Suppressor macrophage treated with lipopolysaccharide for 4 hours (primary cell): Measurements from ENCODE around the gene AGBL2.
"Not testable (repeated sequence)": the region's sequence is repeated elsewhere in the genome, so short reads cannot be mapped to it uniquely, and the experiment has no call there.

Source experiments
- DNase-seq: peaks from one replicate; pipeline ENCODE4 v3.0.0-alpha.2; 2020

AGBL2 gene

GRCh38 chr11:47688991-47689390 is 26.2 kb downstream of the AGBL2 start:
- no peak for DNase-seq

- peak; percentile 37 for DNase-seq
These were observed 27.1 kb downstream of the AGBL2 start for GRCh38 chr11:47688111-47688510.

- not testable (repeated sequence) for DNase-seq
These were observed 28.5 kb downstream of the AGBL2 start for GRCh38 chr11:47686704-47687103.

- DNase-seq = no peak
These were observed 29.0 kb downstream of the AGBL2 start for GRCh38 chr11:47686151-47686550.

- DNase-seq = no peak
These were observed 39.3 kb downstream of the AGBL2 start for GRCh38 chr11:47675851-47676250.

- no peak for DNase-seq
These were observed 42.9 kb downstream of the AGBL2 start for GRCh38 chr11:47672283-47672730.

GRCh38 chr11:47669856-47670255 is 45.3 kb downstream of the AGBL2 start:
- no peak for DNase-seq

- DNase-seq = no peak
These were observed 46.5 kb downstream of the AGBL2 start for GRCh38 chr11:47668665-47669064.

- peak; percentile 12 for DNase-seq
These were observed 47.6 kb downstream of the AGBL2 start for GRCh38 chr11:47667555-47667954.

GRCh38 chr11:47667135-47667534 is 48.0 kb downstream of the AGBL2 start:
- no peak for DNase-seq

GRCh38 chr11:47664936-47665335 is 50.2 kb downstream of the AGBL2 start:
- DNase-seq = not testable (repeated sequence)

- no peak for DNase-seq
These were observed 53.9 kb downstream of the AGBL2 start for GRCh38 chr11:47661245-47661644.

- DNase-seq = no peak
These were observed 55.9 kb downstream of the AGBL2 start for GRCh38 chr11:47659276-47659675.

- no peak for DNase-seq
These were observed 58.8 kb downstream of the AGBL2 start for GRCh38 chr11:47656260-47656885.

- no peak for DNase-seq
These were observed 63.2 kb downstream of the AGBL2 start for GRCh38 chr11:47651818-47652469.

GRCh38 chr11:47649276-47649675 is 65.9 kb downstream of the AGBL2 start:
- DNase-seq = no peak

- no peak for DNase-seq
These were observed 69.2 kb downstream of the AGBL2 start for GRCh38 chr11:47646019-47646418.

- DNase-seq = no peak
These were observed 69.7 kb downstream of the AGBL2 start for GRCh38 chr11:47645500-47645899.

- DNase-seq = peak; percentile 99
These were observed 72.9 kb downstream of the AGBL2 start, which contains the start of gene MTCH2 for GRCh38 chr11:47642099-47642855. MTCH2 (minus strand) TSS chr11:47642559; CDS start chr11:47642465, 94 bp downstream.

- DNase-seq = no peak
These were observed 73.5 kb downstream of the AGBL2 start for GRCh38 chr11:47641600-47642098.

GRCh38 chr11:47640506-47640905 is 74.7 kb downstream of the AGBL2 start:
- not testable (repeated sequence) for DNase-seq

GRCh38 chr11:47636331-47636730 is 78.8 kb downstream of the AGBL2 start:
- not testable (repeated sequence) for DNase-seq

- no peak for DNase-seq
These were observed 83.7 kb downstream of the AGBL2 start for GRCh38 chr11:47631473-47631872.

- no peak for DNase-seq
These were observed 87.1 kb downstream of the AGBL2 start for GRCh38 chr11:47628026-47628425.
